Esophagus (tissue), 2 donors: ENCODE results near the gene WDR91. TPM values are rescaled to one million over a fixed set of nuclear protein-coding genes. Genes with fewer than 3 reads are reported as not detected.

Experiments used
- H3K27ac ChIP-seq, 2 donors: one replicate each; pipeline ENCODE4 v1.5.1; 2013; ENCODE audit warnings: low read depth in 2 of 2, mild to moderate bottlenecking in 2 of 2, inconsistent platforms in 1 of 2, low read length in 1 of 2, moderate library complexity in 1 of 2
- H3K27me3 ChIP-seq, 2 donors: one replicate each; pipeline ENCODE4 v1.6.1; 2013; ENCODE audit warnings: low read length in 2 of 2, control low read depth in 1 of 2, mild to moderate bottlenecking in 1 of 2; ENCODE audit not compliant: insufficient read depth in 2 of 2, control insufficient read depth in 1 of 2
- H3K36me3 ChIP-seq, 2 donors: one replicate each; pipeline ENCODE4 v1.6.1; 2013; ENCODE audit warnings: low read length in 1 of 2; ENCODE audit not compliant: control insufficient read depth in 2 of 2, insufficient read depth in 2 of 2
- H3K4me1 ChIP-seq, 2 donors: one replicate each; pipeline ENCODE4 v1.6.1; 2013; ENCODE audit warnings: low read length in 1 of 2; ENCODE audit not compliant: control insufficient read depth in 2 of 2, insufficient read depth in 2 of 2
- H3K4me3 ChIP-seq, 2 donors: one replicate each; pipeline ENCODE4 v1.5.1; 2013; ENCODE audit warnings: low read length in 2 of 2, mild to moderate bottlenecking in 2 of 2, low read depth in 1 of 2, moderate library complexity in 1 of 2
- H3K9me3 ChIP-seq, 2 donors: one replicate each; pipeline ENCODE4 v1.6.1; 2013; ENCODE audit warnings: mild to moderate bottlenecking in 2 of 2, low read depth in 1 of 2, low read length in 1 of 2, moderate library complexity in 1 of 2; ENCODE audit not compliant: control insufficient read depth in 2 of 2, insufficient read depth in 1 of 2
- WGBS, 2 donors: extraction: QIAGEN DNeasy Blood & Tissue Kit; methylation state at CpG; one replicate each; pipeline ENCODE4 v1.1.7; 2013; 5-methylcytosine and 5-hydroxymethylcytosine counted together
- polyA plus RNA-seq, 2 donors: library from polyadenylated mRNA; stranded (reverse); fragments of 200-250 nt; gene quantifications; one replicate each; pipeline ENCODE4 v1.2.3, GENCODE V29; 2013
- donor health status: healthy with polysubstance abuse.
- donor health status: Bipolar disorder and iron deficiency.

The WDR91 gene
- polyA plus RNA-seq, 2 donors, result 19.9 to 21.9 TPM

- no peak overlapping the region for H3K4me3 ChIP-seq
- H3K4me1 ChIP-seq, result peaks cover 6 to 15% of the 10 kb centered on the region in 2 donors
- no peaks in the 10 kb centered on the region for H3K27me3 ChIP-seq
- WGBS, 2 donors, result 81% methylated on average over 12 of the region's 12 CpGs
- no peaks in the 10 kb centered on the region for H3K9me3 ChIP-seq
- H3K27ac ChIP-seq, result peak overlapping the region in 1 of 2 donors; percentile 47
- H3K36me3 ChIP-seq, result peaks cover 4 to 42% of the 10 kb centered on the region in 2 donors
Observed at GRCh38 chr7:135167365-135167917, 43.9 kb downstream of the WDR91 start.

DNA sequence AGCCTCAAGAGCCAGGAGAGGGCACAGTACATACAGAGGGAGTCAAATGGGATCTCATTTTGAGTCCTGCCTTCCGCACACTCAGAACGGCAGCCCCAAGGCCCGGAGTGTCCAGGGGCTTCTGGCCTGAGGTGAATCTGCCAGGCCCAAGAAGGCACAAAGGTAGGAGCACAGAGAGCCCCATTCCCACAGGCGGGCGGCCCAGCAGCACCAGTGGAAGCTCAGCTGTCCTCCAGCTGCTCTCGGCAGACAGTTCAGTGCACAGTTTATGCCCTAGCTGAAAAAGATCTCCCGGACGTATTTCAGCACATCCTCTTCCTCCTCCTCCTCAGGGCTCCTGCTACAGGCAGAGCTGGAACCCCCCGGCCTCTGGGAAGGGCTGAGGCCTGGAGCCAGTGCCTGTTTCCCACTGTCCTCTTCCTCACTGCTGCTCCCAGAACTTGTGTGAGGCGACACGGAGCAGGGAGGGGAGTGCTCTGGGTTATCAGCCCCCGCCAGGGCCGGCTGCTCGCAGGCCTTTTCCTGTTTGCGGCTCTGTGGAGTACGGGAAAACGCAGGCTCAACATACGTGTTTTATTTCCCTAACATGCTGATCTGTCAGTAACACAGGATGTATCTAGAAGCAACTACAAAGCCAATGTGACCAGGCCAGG, 44.9 kb downstream of the WDR91 start:
- Histone ChIP-seq H3K9me3 (no peaks in the 10 kb centered on the region), H3K27ac (peak overlapping the region in 1 of 2 donors; percentile 1), H3K36me3 (peaks cover 4 to 45% of the 10 kb centered on the region in 2 donors), H3K27me3 (no peaks in the 10 kb centered on the region), H3K4me3 (no peak overlapping the region), H3K4me1 (peaks cover 9 to 18% of the 10 kb centered on the region in 2 donors)
- WGBS, 2 donors, result 74 to 76% methylated on average over 18 of the region's 18 CpGs

DNA sequence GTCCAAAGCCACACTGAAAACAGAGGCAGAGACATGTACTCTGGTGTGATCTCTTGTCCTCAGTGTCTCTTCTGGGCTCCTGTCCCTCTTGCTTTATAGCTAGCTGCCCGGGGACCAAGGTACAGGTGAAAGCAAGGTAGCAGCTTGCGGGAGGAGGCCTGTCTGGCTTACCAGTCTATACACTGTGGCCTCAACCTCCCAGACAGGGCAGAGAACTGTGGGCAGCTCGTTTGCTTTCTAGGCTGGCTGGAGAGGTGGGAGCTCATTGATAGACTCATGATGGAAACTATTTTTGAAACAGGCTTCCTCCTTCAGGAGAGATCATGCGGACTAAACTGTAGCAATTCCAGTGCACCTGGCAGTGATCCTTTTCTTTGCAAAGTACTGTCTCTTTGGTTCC, 45.5 kb downstream of the WDR91 start:
- peak overlapping the region in 1 of 2 donors; percentile 1 for H3K27ac ChIP-seq
- 79 to 82% methylated on average over 4 of the region's 4 CpGs for WGBS, 2 donors
- H3K4me1 ChIP-seq, result peaks cover 9 to 18% of the 10 kb centered on the region in 2 donors
- no peaks in the 10 kb centered on the region for H3K9me3 ChIP-seq
- H3K27me3 ChIP-seq, result no peaks in the 10 kb centered on the region
- no peak overlapping the region for H3K4me3 ChIP-seq
- H3K36me3 ChIP-seq, result peaks cover 4 to 45% of the 10 kb centered on the region in 2 donors

DNA sequence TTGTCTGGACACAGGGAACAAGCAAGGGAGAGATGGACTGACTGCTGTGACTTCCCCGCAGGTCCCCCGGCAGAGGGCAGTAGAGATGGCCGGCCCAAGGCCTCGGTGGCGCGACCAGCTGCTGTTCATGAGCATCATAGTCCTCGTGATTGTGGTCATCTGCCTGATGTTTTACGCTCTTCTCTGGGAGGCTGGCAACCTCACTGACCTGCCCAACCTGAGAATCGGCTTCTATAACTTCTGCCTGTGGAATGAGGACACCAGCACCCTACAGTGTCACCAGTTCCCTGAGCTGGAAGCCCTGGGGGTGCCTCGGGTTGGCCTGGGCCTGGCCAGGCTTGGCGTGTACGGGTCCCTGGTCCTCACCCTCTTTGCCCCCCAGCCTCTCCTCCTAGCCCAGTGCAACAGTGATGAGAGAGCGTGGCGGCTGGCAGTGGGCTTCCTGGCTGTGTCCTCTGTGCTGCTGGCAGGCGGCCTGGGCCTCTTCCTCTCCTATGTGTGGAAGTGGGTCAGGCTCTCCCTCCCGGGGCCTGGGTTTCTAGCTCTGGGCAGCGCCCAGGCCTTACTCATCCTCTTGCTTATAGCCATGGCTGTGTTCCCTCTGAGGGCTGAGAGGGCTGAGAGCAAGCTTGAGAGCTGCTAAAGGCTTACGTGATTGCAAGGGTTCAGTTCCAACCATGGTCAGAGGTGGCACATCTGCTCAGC, 46.8 kb downstream of the WDR91 start:
- Histone ChIP-seq H3K9me3 (no peaks in the 10 kb centered on the region), H3K27me3 (no peaks in the 10 kb centered on the region), H3K4me1 (peaks cover 8 to 20% of the 10 kb centered on the region in 2 donors), H3K27ac (no peak overlapping the region), H3K4me3 (no peak overlapping the region), H3K36me3 (peaks cover 4 to 45% of the 10 kb centered on the region in 2 donors)
- WGBS, 2 donors, result 85 to 86% methylated on average over 18 of the region's 18 CpGs

DNA sequence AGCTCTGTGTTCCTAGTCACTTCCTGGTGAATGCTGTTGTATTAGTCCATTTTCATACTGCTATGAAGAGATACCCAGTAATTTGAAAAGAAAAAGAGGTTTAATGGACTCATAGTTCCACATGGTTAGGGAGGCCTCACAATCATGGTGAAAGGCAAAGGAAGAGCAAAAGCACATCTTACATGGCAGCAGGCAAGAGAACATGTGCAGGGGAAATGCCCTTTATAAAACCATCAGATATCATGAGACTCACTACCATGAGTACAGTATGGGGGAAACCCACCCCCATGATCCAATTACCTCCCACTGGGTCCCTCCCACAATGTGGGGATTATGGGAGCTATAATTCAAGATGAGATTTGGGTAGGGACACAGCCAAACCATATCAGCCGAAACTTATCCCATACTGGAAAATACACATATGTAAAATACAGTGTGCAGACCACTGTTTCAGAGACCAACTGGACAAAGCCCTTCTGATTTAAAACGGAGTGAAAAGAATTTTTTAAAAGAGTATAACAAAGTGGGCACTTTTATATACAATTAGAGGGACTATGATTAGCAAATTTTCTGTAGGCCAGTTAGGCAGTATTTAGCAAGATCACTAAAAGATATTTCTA, 48.8 kb downstream of the WDR91 start:
- 96 to 98% methylated on average over 2 of the region's 2 CpGs for WGBS, 2 donors
- H3K36me3 ChIP-seq, result peaks cover 3 to 35% of the 10 kb centered on the region in 2 donors
- no peak overlapping the region for H3K27ac ChIP-seq
- no peaks in the 10 kb centered on the region for H3K9me3 ChIP-seq
- no peaks in the 10 kb centered on the region for H3K27me3 ChIP-seq
- peaks cover 5 to 7% of the 10 kb centered on the region in 2 donors for H3K4me1 ChIP-seq
- no peak overlapping the region for H3K4me3 ChIP-seq

DNA sequence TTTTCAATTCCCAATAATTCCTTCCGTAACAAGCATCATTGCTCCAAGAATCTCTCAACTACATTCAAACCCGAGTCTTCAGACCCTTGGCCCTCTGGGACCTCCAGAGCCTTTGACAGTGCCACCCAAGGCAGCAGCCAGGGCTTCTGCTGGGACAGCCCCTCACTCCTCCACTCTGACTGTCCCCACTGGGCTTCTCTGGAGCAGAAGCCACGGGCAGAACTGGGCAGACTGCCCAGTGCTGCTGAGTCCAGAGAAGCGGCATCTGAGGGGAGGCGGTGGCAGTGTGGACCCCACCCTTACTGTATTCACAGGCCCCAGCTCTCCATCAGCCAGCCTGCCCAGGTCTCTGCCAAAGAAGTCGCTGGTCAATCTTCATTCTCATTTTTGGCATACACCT, 49.7 kb downstream of the WDR91 start:
- H3K9me3 ChIP-seq, result peaks cover 0 to 3% of the 10 kb centered on the region in 2 donors
- H3K4me3 ChIP-seq, result no peak overlapping the region
- no peaks in the 10 kb centered on the region for H3K27me3 ChIP-seq
- H3K4me1 ChIP-seq, result peaks cover 5 to 7% of the 10 kb centered on the region in 2 donors
- H3K27ac ChIP-seq, result no peak overlapping the region
- WGBS, 2 donors, result 83 to 85% methylated on average over 6 of the region's 6 CpGs
- peaks cover 0 to 26% of the 10 kb centered on the region in 2 donors for H3K36me3 ChIP-seq

GRCh38 chr7:135160858-135161653, 50.3 kb downstream of the WDR91 start:
- Histone ChIP-seq H3K4me3 (no peak overlapping the region), H3K9me3 (peaks cover 0 to 3% of the 10 kb centered on the region in 2 donors), H3K27me3 (no peaks in the 10 kb centered on the region), H3K4me1 (peaks cover 5 to 7% of the 10 kb centered on the region in 2 donors), H3K36me3 (peaks cover 0 to 20% of the 10 kb centered on the region in 2 donors), H3K27ac (peak overlapping the region in 1 of 2 donors; percentile 26)
- WGBS, 2 donors, result 63 to 68% methylated on average over 9 of the region's 9 CpGs

DNA sequence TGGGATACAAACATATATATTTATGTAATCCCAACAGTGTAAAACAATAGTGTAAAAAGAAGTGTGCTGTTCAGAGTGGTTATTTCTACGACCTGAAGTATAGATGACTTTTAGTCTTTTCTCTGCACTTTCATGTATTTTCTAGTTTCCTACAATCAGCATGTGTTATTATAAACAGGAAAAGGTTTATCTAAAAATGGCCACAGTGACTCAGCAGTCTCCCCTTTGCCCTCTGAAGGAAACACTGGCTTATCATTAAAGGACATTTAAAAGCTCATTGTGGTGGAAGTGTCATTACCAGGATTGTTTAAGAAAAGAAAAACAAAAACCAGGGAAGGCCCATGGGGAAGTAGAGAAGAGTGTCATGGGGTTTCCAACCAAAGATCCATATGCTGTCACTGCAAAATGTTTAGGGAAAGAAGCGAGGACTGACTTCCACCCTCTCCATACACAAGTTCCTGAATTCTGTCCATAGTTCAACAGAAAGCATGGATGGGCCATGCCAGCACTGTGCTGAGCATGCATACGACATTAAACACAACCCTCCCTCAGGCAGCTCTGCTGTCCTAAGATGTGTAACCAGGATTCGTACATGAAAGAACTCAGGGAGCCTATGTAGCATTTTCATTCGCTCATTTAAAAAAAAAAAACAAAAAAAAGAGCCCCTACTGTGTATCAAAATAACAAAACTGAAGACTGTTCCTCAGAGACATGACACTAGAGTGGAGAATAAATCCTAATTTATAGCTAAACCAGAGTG, 51.0 kb downstream of the WDR91 start:
- H3K27ac ChIP-seq, result peak overlapping the region in 1 of 2 donors; percentile 59
- peaks cover 0 to 6% of the 10 kb centered on the region in 2 donors for H3K9me3 ChIP-seq
- peaks cover 0 to 13% of the 10 kb centered on the region in 2 donors for H3K36me3 ChIP-seq
- no peak overlapping the region for H3K4me3 ChIP-seq
- WGBS, 2 donors, result 74 to 75% methylated on average over 5 of the region's 5 CpGs
- peaks cover 5% of the 10 kb centered on the region in 2 donors for H3K4me1 ChIP-seq
- no peaks in the 10 kb centered on the region for H3K27me3 ChIP-seq
